Measurements from ENCODE around the gene NFE2L2.
"Not testable (repeated sequence)": the region's sequence is repeated elsewhere in the genome, so short reads cannot be mapped to it uniquely, and the experiment has no call there.

The NFE2L2 gene

GRCh38 chr2:177281400-177282180 is 17.1 kb upstream of the NFE2L2 start:
- no peak for DNase-seq (ENCODE audit: low read depth in 2 of 2)

- DNase-seq (ENCODE audit: low read depth in 2 of 2) = no peak
Observed at GRCh38 chr2:177279847-177280246, 15.3 kb upstream of the NFE2L2 start.

GRCh38 chr2:177275743-177276055 is 11.2 kb upstream of the NFE2L2 start:
- no peak for DNase-seq (ENCODE audit: low read depth in 2 of 2)

- no peak for DNase-seq (ENCODE audit: low read depth in 2 of 2)
Observed at GRCh38 chr2:177275040-177275742, 10.7 kb upstream of the NFE2L2 start.

GRCh38 chr2:177273408-177273807 is 8.9 kb upstream of the NFE2L2 start:
- no peak for DNase-seq (ENCODE audit: low read depth in 2 of 2)

DNA sequence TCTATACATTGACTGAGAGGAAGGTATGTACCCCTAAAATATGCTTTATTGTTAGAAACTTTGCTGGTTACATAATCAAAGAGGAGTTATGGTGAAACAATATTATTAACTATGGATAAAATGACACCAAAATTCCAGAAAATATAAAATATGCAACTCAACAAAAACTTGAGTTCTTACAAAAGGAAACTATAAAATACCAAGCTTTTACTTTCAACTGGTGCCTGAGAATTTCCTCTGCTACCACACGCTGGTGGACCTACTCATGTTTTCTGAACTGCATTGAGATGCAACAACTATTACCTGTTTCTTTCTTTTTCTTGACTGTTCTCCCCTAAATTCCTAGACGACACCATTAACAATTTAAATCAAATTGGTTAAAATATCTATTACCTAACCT is 8.2 kb upstream of the NFE2L2 start:
- DNase-seq (ENCODE audit: low read depth in 2 of 2) = no peak

DNA sequence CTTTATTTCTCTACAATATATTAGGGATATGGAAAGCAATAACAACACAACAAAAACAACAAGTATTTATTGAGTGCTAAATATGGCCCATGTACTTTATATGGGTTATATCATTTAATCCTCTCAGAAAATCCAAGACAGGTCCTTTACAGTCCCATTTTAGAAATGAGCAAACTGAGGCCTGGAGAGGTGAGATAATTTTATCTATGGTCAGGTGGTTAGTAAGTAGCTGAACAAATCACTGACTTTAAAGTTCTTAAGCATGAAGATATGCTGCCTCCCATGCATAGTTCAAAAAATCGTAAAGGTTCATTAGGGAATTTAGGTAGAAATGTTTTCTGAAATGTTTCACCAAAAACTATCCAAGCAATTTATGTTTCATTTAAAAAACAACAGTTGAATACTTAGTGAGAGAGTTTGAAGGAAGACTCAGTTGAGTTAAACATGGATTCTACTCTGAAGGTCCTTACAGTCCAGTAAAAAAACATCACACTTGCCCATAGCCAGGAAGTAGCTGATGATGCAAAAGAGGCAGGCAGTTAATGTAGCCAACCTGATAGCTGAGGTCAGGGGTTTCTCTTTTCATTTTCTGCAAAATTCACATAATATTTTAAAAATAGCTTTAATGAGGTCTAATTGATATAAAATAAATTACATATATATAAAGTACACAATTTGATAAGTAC is 7.6 kb upstream of the NFE2L2 start:
- DNase-seq (ENCODE audit: low read depth in 2 of 2) = no peak

DNA sequence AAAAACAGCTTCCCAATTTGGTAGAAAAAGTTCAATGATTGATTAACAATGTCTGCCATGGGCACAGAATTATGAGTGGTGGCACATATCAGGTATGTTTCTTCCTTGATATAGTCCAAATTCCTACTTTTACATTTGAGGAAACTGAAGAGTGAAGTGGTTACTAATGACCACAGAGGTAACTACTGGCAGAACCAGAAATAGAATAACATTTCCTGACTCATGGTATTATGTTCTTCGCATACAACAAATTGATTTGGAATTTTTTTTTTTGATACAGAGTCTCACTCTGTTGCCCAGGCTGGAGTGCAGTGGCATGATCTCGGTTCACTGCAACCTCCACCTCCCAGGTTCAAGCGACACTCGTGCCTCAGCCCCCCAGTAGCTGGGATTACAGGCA is 6.0 kb upstream of the NFE2L2 start:
- DNase-seq (ENCODE audit: low read depth in 2 of 2) = no peak

GRCh38 chr2:177268901-177269300 is 4.4 kb upstream of the NFE2L2 start:
- DNase-seq (ENCODE audit: low read depth in 2 of 2) = no peak

- no peak for DNase-seq (ENCODE audit: low read depth in 2 of 2)
Observed at GRCh38 chr2:177268187-177268871, 3.8 kb upstream of the NFE2L2 start.

GRCh38 chr2:177266955-177267354 is 2.4 kb upstream of the NFE2L2 start:
- DNase-seq (ENCODE audit: low read depth in 2 of 2) = not testable (repeated sequence)

DNA sequence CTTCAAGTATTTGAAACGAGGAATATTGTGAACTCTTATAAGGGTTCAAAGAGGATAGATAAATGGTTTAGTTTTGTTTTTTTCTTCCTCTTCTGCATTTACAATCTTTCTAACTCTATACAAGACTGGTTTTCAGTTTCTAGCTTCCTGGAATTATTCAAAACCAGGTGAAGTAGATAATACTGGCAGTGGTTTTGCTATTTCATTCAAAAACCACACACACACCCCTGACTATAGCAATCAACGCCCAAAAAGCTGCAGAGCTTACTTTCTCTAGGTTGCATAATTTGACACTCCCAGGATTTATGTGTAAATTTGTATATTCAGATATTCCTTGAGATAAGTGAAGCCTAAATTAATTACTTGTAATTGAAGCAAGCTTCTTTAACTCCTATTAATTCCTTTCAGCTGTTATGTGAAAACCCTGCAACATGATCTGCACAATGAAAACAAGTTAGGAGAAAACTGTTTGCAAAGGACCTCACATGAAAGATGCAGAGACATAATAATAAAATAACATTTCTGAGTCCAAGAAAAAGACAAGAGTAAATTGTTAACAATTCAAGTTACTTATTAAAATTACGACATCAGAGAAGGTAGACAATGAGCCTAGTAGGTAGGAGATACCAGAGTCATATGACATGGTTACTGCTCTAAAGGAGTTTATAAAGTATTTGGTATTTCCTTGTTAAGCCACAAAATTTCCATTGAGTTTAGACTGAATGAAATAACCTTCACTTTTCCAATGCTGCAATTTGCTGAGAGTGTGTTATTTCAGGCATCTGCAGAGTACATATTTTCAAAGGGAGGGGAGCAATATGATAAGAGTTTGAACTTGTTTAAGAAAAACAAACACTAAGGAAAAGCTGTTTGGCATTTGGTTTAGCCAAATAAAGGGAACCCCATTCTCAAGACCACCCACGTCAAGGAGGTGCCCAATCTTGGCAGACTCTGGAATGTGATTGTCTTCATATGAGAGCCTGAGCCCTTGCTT is 1.6 kb upstream of the NFE2L2 start:
- no peak for DNase-seq (ENCODE audit: low read depth in 2 of 2)

DNA sequence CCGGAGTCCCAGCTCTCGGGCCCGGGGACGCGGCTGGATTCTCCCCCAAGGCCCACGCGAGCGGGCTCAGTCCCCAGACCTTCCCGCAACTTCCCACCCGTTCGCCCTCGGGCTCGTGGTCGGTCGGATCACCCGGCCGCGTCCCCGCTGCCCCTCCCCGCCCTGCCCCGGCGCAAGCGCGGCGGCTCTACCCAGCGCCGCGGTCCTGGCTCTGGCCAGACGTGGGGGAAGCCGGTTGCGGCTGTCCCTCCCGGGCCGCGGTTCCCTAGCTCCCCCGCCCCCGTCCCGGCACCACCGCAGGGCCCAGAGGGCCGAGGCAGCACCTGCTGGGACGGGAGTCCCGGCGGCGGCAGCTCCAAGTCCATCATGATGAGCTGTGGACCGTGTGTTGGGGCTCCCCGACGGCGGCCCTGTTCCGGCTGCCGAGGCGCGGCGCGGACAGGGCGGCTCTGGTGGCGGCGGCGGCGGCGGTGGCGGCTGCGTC is 276 bp downstream of the NFE2L2 start:
- peak; percentile 6 to 9 for DNase-seq (ENCODE audit: low read depth in 2 of 2)

GRCh38 chr2:177263451-177264208 is 897 bp downstream of the NFE2L2 start:
- DNase-seq (ENCODE audit: low read depth in 2 of 2) = peak; percentile 87 to 88

GRCh38 chr2:177262958-177263450 is 1.5 kb downstream of the NFE2L2 start:
- DNase-seq (ENCODE audit: low read depth in 2 of 2) = no peak

GRCh38 chr2:177262092-177262491 is 2.4 kb downstream of the NFE2L2 start:
- no peak for DNase-seq (ENCODE audit: low read depth in 2 of 2)

- no peak for DNase-seq (ENCODE audit: low read depth in 2 of 2)
Observed at GRCh38 chr2:177261116-177262060, 3.1 kb downstream of the NFE2L2 start.

- no peak for DNase-seq (ENCODE audit: low read depth in 2 of 2)
Observed at GRCh38 chr2:177260379-177260778, 4.1 kb downstream of the NFE2L2 start.

GRCh38 chr2:177258059-177258458 is 6.5 kb downstream of the NFE2L2 start:
- DNase-seq (ENCODE audit: low read depth in 2 of 2) = no peak
